ENCODE measurements around the gene ANAPC10.
"Not testable (repeated sequence)": the region's sequence is repeated elsewhere in the genome, so short reads cannot be mapped to it uniquely, and the experiment has no call there.

The ANAPC10 gene

GRCh38 chr4:145012841-145013240 is 85.2 kb downstream of the ANAPC10 start:
- in situ Hi-C loops (cut with MboI; ENCODE audit: low sequenced_read_pairs): no loop called here

GRCh38 chr4:145011636-145012035 is 86.4 kb downstream of the ANAPC10 start:
- in situ Hi-C loops (cut with MboI; ENCODE audit: low sequenced_read_pairs): no loop called here

GRCh38 chr4:145010315-145010714 is 87.7 kb downstream of the ANAPC10 start:
- in situ Hi-C loops (cut with MboI; ENCODE audit: low sequenced_read_pairs): not testable (repeated sequence)

- in situ Hi-C loops (cut with MboI; ENCODE audit: low sequenced_read_pairs): no loop called here
These were observed 94.3 kb downstream of the ANAPC10 start for GRCh38 chr4:145003675-145004074.

- in situ Hi-C loops (cut with MboI; ENCODE audit: low sequenced_read_pairs): no loop called here
These were observed 96.4 kb downstream of the ANAPC10 start for GRCh38 chr4:145001635-145002034.

- in situ Hi-C loops (cut with MboI; ENCODE audit: low sequenced_read_pairs): not testable (repeated sequence)
These were observed 97.3 kb downstream of the ANAPC10 start for GRCh38 chr4:145000656-145001055.

- in situ Hi-C loops (cut with MboI; ENCODE audit: low sequenced_read_pairs): no loop called here
These were observed 108.7 kb downstream of the ANAPC10 start for GRCh38 chr4:144989306-144989705.

GRCh38 chr4:144985531-144985930 is 112.5 kb downstream of the ANAPC10 start:
- in situ Hi-C loops (cut with MboI; ENCODE audit: low sequenced_read_pairs): no loop called here

GRCh38 chr4:144985014-144985413 is 113.0 kb downstream of the ANAPC10 start:
- in situ Hi-C loops (cut with MboI; ENCODE audit: low sequenced_read_pairs): no loop called here

- in situ Hi-C loops (cut with MboI; ENCODE audit: low sequenced_read_pairs): no loop called here
These were observed 113.8 kb downstream of the ANAPC10 start for GRCh38 chr4:144984241-144984640.

- in situ Hi-C loops (cut with MboI; ENCODE audit: low sequenced_read_pairs): no loop called here
These were observed 122.3 kb downstream of the ANAPC10 start for GRCh38 chr4:144975718-144976117.

GRCh38 chr4:144970597-144970996 is 127.4 kb downstream of the ANAPC10 start:
- in situ Hi-C loops (cut with MboI; ENCODE audit: low sequenced_read_pairs): no loop called here

- in situ Hi-C loops (cut with MboI; ENCODE audit: low sequenced_read_pairs): no loop called here
These were observed 128.2 kb downstream of the ANAPC10 start for GRCh38 chr4:144969821-144970220.

- in situ Hi-C loops (cut with MboI; ENCODE audit: low sequenced_read_pairs): no loop called here
These were observed 129.4 kb downstream of the ANAPC10 start for GRCh38 chr4:144968606-144969005.

- in situ Hi-C loops (cut with MboI; ENCODE audit: low sequenced_read_pairs): no loop called here
These were observed 130.8 kb downstream of the ANAPC10 start for GRCh38 chr4:144967161-144967560.

GRCh38 chr4:144962300-144962699 is 135.7 kb downstream of the ANAPC10 start:
- in situ Hi-C loops (cut with MboI; ENCODE audit: low sequenced_read_pairs): no loop called here

GRCh38 chr4:144955104-144955503 is 142.9 kb downstream of the ANAPC10 start:
- in situ Hi-C loops (cut with MboI; ENCODE audit: low sequenced_read_pairs): no loop called here

- in situ Hi-C loops (cut with MboI; ENCODE audit: low sequenced_read_pairs): no loop called here
These were observed 143.8 kb downstream of the ANAPC10 start for GRCh38 chr4:144954230-144954629.

- in situ Hi-C loops (cut with MboI; ENCODE audit: low sequenced_read_pairs): no loop called here
These were observed 149.6 kb downstream of the ANAPC10 start for GRCh38 chr4:144948421-144948820.

- in situ Hi-C loops (cut with MboI; ENCODE audit: low sequenced_read_pairs): no loop called here
These were observed 150.0 kb downstream of the ANAPC10 start for GRCh38 chr4:144948009-144948408.

All from HL-60/S4 treated with phorbol 12-myristate 13-acetate at 8.2 ng/mL for 4 days and 3 days (cell line).